ENCODE data around the gene SYNGR1. TPM values are rescaled to one million over a fixed set of nuclear protein-coding genes. Genes with fewer than 3 reads are reported as not detected.
"Not testable (repeated sequence)": the region's sequence is repeated elsewhere in the genome, so short reads cannot be mapped to it uniquely, and the experiment has no call there.

SYNGR1 gene
- total RNA-seq, 1 donor from 2014 or later = 4.7 TPM

DNA sequence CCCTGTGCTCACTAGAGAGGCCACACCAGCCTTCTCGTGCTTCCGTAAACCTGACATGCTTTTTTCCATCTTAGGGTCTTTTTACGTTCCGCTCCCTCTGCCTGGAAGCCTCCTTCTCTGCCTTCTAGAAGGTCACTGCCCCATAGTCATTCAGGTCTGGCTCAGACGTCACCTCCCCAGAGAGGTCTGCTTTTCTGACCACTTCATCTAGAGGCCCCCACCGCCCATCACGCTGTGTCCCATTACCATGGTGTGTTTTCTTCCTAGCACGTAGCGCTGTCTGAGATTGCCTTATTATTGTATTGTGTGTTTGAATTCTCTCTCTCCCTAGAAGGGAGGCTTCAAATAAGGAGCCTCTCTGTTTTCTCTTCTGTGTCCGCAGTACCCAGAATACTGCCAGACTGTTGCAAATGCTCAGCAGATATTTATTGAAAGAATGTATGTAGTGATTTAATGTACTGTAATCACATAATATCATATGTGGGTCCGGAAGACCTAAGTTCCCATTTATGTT lies 59.8 kb downstream of the SYNGR1 start:
- TF ChIP-seq, protein P1, sequence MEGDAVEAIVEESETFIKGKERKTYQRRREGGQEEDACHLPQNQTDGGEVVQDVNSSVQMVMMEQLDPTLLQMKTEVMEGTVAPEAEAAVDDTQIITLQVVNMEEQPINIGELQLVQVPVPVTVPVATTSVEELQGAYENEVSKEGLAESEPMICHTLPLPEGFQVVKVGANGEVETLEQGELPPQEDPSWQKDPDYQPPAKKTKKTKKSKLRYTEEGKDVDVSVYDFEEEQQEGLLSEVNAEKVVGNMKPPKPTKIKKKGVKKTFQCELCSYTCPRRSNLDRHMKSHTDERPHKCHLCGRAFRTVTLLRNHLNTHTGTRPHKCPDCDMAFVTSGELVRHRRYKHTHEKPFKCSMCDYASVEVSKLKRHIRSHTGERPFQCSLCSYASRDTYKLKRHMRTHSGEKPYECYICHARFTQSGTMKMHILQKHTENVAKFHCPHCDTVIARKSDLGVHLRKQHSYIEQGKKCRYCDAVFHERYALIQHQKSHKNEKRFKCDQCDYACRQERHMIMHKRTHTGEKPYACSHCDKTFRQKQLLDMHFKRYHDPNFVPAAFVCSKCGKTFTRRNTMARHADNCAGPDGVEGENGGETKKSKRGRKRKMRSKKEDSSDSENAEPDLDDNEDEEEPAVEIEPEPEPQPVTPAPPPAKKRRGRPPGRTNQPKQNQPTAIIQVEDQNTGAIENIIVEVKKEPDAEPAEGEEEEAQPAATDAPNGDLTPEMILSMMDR (conservative IDR thresholded peaks at IDR 0.05; ENCODE audit: low read depth, low read length) = no peak
- no peak overlapping the region for H3K4me3 ChIP-seq (ENCODE audit: low read depth, low read length)
- DNase-seq (ENCODE audit: low read depth) = no peak

- H3K4me3 ChIP-seq (ENCODE audit: low read depth, low read length) = no peak overlapping the region
- DNase-seq (ENCODE audit: low read depth) = no peak
- TF ChIP-seq, protein P1 (conservative IDR thresholded peaks at IDR 0.05; ENCODE audit: low read depth, low read length) = no peak
Measured at GRCh38 chr22:39410264-39410663, 60.5 kb downstream of the SYNGR1 start.

DNA sequence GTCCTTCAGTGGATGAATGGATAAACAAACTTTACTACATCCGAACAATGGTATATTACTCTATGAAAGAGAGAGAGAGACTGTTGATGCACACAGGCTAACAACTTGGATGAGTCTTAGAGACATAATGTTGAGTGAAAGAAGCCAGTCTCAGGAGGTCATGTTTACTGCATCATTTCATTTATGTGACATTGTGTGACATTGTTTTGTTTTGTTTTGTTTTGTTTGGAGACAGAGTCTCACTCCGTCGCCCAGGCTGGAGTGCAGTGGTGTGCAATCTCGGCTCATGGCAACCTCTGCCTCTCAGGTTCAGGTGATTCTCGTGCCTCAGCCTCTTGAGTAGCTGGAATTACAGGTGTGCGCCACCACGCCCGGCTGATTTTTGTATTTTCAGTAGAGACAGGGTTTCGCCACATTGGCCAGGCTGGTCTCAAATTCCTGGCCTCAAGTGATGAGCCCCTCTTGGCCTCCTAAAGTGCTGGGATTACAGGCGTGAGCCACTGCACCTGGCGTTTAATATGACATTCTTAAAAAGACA lies 62.1 kb downstream of the SYNGR1 start:
- H3K4me3 ChIP-seq (ENCODE audit: low read depth, low read length); DNase-seq (ENCODE audit: low read depth): not testable (repeated sequence)

GRCh38 chr22:39413204-39413603 lies 63.4 kb downstream of the SYNGR1 start:
- H3K4me3 ChIP-seq (ENCODE audit: low read depth, low read length); DNase-seq (ENCODE audit: low read depth): not testable (repeated sequence)

- TF ChIP-seq, protein P1 (conservative IDR thresholded peaks at IDR 0.05; ENCODE audit: low read depth, low read length) = no peak
- H3K4me3 ChIP-seq (ENCODE audit: low read depth, low read length) = no peak overlapping the region
- DNase-seq (ENCODE audit: low read depth) = no peak
Measured at GRCh38 chr22:39414377-39414776, 64.6 kb downstream of the SYNGR1 start.

DNA sequence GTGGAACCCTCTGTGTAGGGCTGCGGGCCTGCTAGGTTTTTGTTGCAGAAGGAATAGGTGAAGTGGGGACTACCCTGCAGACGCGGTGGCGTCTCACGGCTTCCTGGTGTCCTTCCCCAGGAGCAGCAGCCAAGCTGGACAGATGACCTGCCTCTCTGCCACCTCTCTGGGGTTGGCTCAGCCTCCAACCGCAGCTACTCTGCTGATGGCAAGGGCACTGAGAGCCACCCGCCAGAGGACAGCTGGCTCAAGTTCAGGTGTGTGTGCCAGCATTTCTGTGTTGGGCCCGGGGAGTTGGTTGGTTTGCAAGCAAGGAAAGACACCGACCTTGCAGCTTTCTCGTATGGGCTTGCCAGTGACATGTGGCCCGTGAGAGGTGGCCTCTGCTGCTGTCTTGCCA lies 65.1 kb downstream of the SYNGR1 start:
- TF ChIP-seq, protein P1 (conservative IDR thresholded peaks at IDR 0.05; ENCODE audit: low read depth, low read length) = no peak
- no peak overlapping the region for H3K4me3 ChIP-seq (ENCODE audit: low read depth, low read length)
- DNase-seq (ENCODE audit: low read depth) = no peak

- TF ChIP-seq, protein P1 (conservative IDR thresholded peaks at IDR 0.05; ENCODE audit: low read depth, low read length) = no peak
- no peak for DNase-seq (ENCODE audit: low read depth)
- no peak overlapping the region for H3K4me3 ChIP-seq (ENCODE audit: low read depth, low read length)
Measured at GRCh38 chr22:39415506-39415905, 65.7 kb downstream of the SYNGR1 start.

DNA sequence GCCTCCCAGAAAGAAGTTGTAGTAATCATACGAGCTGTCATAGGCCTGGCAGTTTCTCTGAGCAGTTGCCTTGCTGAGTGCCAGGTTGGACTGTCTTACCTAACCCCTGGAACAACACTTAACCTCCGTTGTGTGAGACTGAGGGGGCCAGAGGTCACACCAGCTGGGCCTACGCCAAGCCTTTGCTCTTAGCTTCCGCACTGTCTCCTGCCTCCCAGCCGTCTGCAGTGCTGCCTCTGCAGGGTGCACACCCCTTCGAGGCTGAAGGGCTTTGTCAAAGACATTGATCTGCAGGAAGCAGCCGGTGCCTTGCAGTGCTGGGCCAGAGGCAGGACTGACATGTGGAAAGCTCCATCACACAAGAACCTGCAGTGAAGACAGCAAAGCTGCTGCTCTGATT lies 66.5 kb downstream of the SYNGR1 start:
- H3K4me3 ChIP-seq (ENCODE audit: low read depth, low read length) = no peak overlapping the region
- TF ChIP-seq, protein P1 (conservative IDR thresholded peaks at IDR 0.05; ENCODE audit: low read depth, low read length) = no peak
- DNase-seq (ENCODE audit: low read depth) = no peak

Measured in epithelial cell of proximal tubule (primary cell).